Lower lobe of right lung (tissue), 2 donors: ENCODE results near the gene COG7. TPM values are rescaled to one million over a fixed set of nuclear protein-coding genes. Genes with fewer than 3 reads are reported as not detected.

Experiments used
- ATAC-seq, 2 donors: fragments of 200-7000 bp; cut with Tn5 transposase; one replicate each; pipeline ENCODE4 v1.9.1; 2020 to 2022; ENCODE audit warnings: mild to moderate bottlenecking in 2 of 2, moderate library complexity in 2 of 2
- DNase-seq: peaks from one replicate; pipeline ENCODE4 v3.0.0-alpha.2; 2020
- H3K27ac ChIP-seq: fragments of 200-600 bp; one replicate; pipeline ENCODE4 v1.8.0; 2022
- H3K27me3 ChIP-seq: fragments of 200-600 bp; one replicate; pipeline ENCODE4 v1.8.0; 2022; ENCODE audit warnings: low read depth
- H3K36me3 ChIP-seq: fragments of 200-600 bp; one replicate; pipeline ENCODE4 v1.8.0; 2022; ENCODE audit warnings: mild to moderate bottlenecking
- H3K4me1 ChIP-seq: fragments of 200-600 bp; one replicate; pipeline ENCODE4 v1.8.0; 2022
- H3K4me3 ChIP-seq: fragments of 200-600 bp; one replicate; pipeline ENCODE4 v1.8.0; 2022; ENCODE audit warnings: mild to moderate bottlenecking
- H3K9me3 ChIP-seq: fragments of 200-600 bp; one replicate; pipeline ENCODE4 v1.8.0; 2022
- CTCF ChIP-seq: fragments of 200-600 bp; IDR thresholded peaks from one replicate; pipeline ENCODE4 v1.8.0; 2022; ENCODE audit warnings: antibody characterized with exemption, mild to moderate bottlenecking
- intact Hi-C: fragments of 100-400 bp; cut with DNase I; formaldehyde crosslinking; loops from one replicate; pipeline ENCODE4 v1.11.0; 2022
- total RNA-seq: library from RNA; stranded (reverse); fragmentation: NEBNext Ultra II Directional; extraction: Animal tissue kit (Norgen Biotek cat#: 25700); gene quantifications from one replicate; pipeline ENCODE4 v1.2.1, GENCODE V29; 2021
- donor health status: DM: no; HTN: yes; CAD: no; lungs with severe emphysema.

Gene COG7
- total RNA-seq, 1 donor from 2014 or later, result 21.3 TPM

- H3K4me3 ChIP-seq, result no peak overlapping the region
- no peaks in the 10 kb centered on the region for H3K4me1 ChIP-seq
- intact Hi-C loops, result no loop called here
- no peak for DNase-seq
- no peak for ATAC-seq
- peaks cover 80% of the 10 kb centered on the region for H3K36me3 ChIP-seq
- no peaks in the 10 kb centered on the region for H3K9me3 ChIP-seq
- TF ChIP-seq CTCF, result no peak
- H3K27me3 ChIP-seq, result no peaks in the 10 kb centered on the region
- peak overlapping the region; percentile 31 for H3K27ac ChIP-seq
Measured at GRCh38 chr16:23409522-23409921, 43.5 kb downstream of the COG7 start.

GRCh38 chr16:23408823-23409298 lies 44.1 kb downstream of the COG7 start:
- Histone ChIP-seq H3K9me3 (no peaks in the 10 kb centered on the region), H3K4me1 (no peaks in the 10 kb centered on the region), H3K36me3 (peaks cover 80% of the 10 kb centered on the region), H3K27ac (peak overlapping the region; percentile 31), H3K27me3 (no peaks in the 10 kb centered on the region), H3K4me3 (no peak overlapping the region)
- DNase-seq, result no peak
- TF ChIP-seq CTCF, result no peak
- intact Hi-C loops, result no loop called here
- peak; percentile 80 to 87 for ATAC-seq

GRCh38 chr16:23408242-23408822 lies 44.7 kb downstream of the COG7 start:
- H3K27ac ChIP-seq, result no peak overlapping the region
- H3K4me3 ChIP-seq, result no peak overlapping the region
- no peaks in the 10 kb centered on the region for H3K9me3 ChIP-seq
- DNase-seq (no peak), ATAC-seq (no peak)
- intact Hi-C loops, result no loop called here
- no peak for TF ChIP-seq CTCF
- no peaks in the 10 kb centered on the region for H3K27me3 ChIP-seq
- peaks cover 80% of the 10 kb centered on the region for H3K36me3 ChIP-seq
- no peaks in the 10 kb centered on the region for H3K4me1 ChIP-seq

GRCh38 chr16:23407436-23408127 lies 45.4 kb downstream of the COG7 start:
- Histone ChIP-seq H3K9me3 (no peaks in the 10 kb centered on the region), H3K27ac (no peak overlapping the region), H3K4me1 (no peaks in the 10 kb centered on the region), H3K36me3 (peaks cover 80% of the 10 kb centered on the region), H3K4me3 (no peak overlapping the region), H3K27me3 (no peaks in the 10 kb centered on the region)
- ATAC-seq (no peak), DNase-seq (no peak)
- TF ChIP-seq CTCF, result no peak
- intact Hi-C loops, result no loop called here

- intact Hi-C loops, result no loop called here
- no peak for DNase-seq
- Histone ChIP-seq H3K4me1 (no peaks in the 10 kb centered on the region), H3K9me3 (no peaks in the 10 kb centered on the region), H3K4me3 (no peak overlapping the region), H3K27ac (no peak overlapping the region), H3K36me3 (peaks cover 80% of the 10 kb centered on the region), H3K27me3 (no peaks in the 10 kb centered on the region)
- ATAC-seq, result no peak
- no peak for TF ChIP-seq CTCF
Measured at GRCh38 chr16:23406546-23407240, 46.3 kb downstream of the COG7 start.
